ENCODE measurements around the gene KCNA5. TPM values are rescaled to one million over a fixed set of nuclear protein-coding genes. Genes with fewer than 3 reads are reported as not detected.

Gene KCNA5
- total RNA-seq, 1 experiment from 2014 or later = not detected

DNA sequence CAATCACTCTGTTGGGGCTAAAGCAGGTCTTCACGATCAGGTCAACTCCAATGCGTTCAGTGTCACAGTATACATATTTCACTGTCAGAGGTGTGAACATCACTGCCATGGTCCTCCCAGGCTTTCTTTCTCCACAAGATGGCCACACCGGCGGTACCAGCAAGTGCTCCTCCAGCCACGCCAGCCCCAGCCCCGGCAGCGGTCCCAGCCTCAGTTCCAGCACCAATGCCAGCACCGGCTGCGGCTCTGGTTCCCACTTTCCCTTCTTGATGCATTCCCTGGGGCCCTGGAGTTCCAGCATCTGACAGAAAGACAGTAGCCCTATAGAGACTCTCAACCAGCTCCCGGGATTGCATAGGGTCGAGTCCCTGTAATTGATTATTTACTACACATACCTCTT lies 10.9 kb upstream of the KCNA5 start:
- H3K9me2 ChIP-seq (replicated peaks; ENCODE audit: low read length) = no peaks in the 10 kb centered on the region
- H3K4me3 ChIP-seq (ENCODE audit: low read length) = no peak overlapping the region
- H3K27ac ChIP-seq (ENCODE audit: low read length) = no peak overlapping the region
- no peaks in the 10 kb centered on the region for H3K4me1 ChIP-seq (ENCODE audit: insufficient read depth, low read length)
- no peaks in the 10 kb centered on the region for H4K20me1 ChIP-seq (ENCODE audit: low read length)
- ChIA-PET POLR2A (ENCODE audit: unreplicated experiment) (no interaction called here), CTCF (no interaction called here)
- ATAC-seq (no peak), DNase-seq (no peak)
- no peaks in the 10 kb centered on the region for H3K36me3 ChIP-seq (ENCODE audit: low read depth, low read length)
- H3K27me3 ChIP-seq (ENCODE audit: low read length) = no peaks in the 10 kb centered on the region
- no TSS peak for BruUV-seq (replicated peaks)
- H2AFZ ChIP-seq (ENCODE audit: low read length) = no peak overlapping the region
- intact Hi-C loops (cut with micrococcal nuclease) = no loop called here
- no peaks in the 10 kb centered on the region for H3K9me3 ChIP-seq (ENCODE audit: low read length)
- H3K4me2 ChIP-seq (ENCODE audit: low read length) = no peak overlapping the region
- TF ChIP-seq, protein P1, sequence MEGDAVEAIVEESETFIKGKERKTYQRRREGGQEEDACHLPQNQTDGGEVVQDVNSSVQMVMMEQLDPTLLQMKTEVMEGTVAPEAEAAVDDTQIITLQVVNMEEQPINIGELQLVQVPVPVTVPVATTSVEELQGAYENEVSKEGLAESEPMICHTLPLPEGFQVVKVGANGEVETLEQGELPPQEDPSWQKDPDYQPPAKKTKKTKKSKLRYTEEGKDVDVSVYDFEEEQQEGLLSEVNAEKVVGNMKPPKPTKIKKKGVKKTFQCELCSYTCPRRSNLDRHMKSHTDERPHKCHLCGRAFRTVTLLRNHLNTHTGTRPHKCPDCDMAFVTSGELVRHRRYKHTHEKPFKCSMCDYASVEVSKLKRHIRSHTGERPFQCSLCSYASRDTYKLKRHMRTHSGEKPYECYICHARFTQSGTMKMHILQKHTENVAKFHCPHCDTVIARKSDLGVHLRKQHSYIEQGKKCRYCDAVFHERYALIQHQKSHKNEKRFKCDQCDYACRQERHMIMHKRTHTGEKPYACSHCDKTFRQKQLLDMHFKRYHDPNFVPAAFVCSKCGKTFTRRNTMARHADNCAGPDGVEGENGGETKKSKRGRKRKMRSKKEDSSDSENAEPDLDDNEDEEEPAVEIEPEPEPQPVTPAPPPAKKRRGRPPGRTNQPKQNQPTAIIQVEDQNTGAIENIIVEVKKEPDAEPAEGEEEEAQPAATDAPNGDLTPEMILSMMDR (conservative IDR thresholded peaks at IDR 0.05; ENCODE audit: low read depth, low read length) = no peak
- no peak for TF ChIP-seq EZH2phosphoT487 (IDR thresholded peaks at IDR 0.05; ENCODE audit: borderline replicate concordance, low read length)
- TF ChIP-seq EZH2 (IDR thresholded peaks at IDR 0.05; ENCODE audit: low read length, unreplicated experiment) = no peak
- H3F3A ChIP-seq (ENCODE audit: low read length, unreplicated experiment) = no peaks in the 10 kb centered on the region
- H3K79me2 ChIP-seq (ENCODE audit: low read length) = no peaks in the 10 kb centered on the region
- H3K9ac ChIP-seq (ENCODE audit: low read length) = no peak overlapping the region

DNA sequence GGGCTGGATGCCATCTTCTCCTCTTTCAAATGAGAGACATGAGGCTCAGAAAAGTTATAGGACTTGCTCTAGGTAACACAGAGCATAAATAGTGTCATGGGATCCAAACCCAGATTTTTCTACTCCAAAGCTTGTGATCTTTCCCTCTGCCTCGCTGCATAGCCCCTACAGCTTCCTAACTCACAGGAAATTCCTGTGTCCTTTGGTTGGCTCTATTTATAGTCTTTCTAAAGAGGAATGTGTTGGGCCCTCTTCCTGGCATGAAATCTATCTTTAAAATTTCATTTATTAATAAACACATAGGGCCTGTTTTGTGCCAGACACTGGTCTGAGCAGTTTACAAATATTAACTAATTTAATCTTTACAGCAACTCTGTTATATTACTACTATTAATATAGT lies 9.8 kb upstream of the KCNA5 start:
- Histone ChIP-seq H3F3A (ENCODE audit: low read length, unreplicated experiment) (no peaks in the 10 kb centered on the region), H3K4me2 (ENCODE audit: low read length) (no peak overlapping the region), H3K9me2 (replicated peaks; ENCODE audit: low read length) (no peaks in the 10 kb centered on the region), H3K36me3 (ENCODE audit: low read depth, low read length) (no peaks in the 10 kb centered on the region), H3K27ac (ENCODE audit: low read length) (no peak overlapping the region), H3K27me3 (ENCODE audit: low read length) (no peaks in the 10 kb centered on the region), H4K20me1 (ENCODE audit: low read length) (no peaks in the 10 kb centered on the region), H3K9me3 (ENCODE audit: low read length) (no peaks in the 10 kb centered on the region), H3K4me1 (ENCODE audit: insufficient read depth, low read length) (no peaks in the 10 kb centered on the region), H2AFZ (ENCODE audit: low read length) (no peak overlapping the region), H3K79me2 (ENCODE audit: low read length) (no peaks in the 10 kb centered on the region), H3K4me3 (ENCODE audit: low read length) (no peak overlapping the region), H3K9ac (ENCODE audit: low read length) (no peak overlapping the region)
- ChIA-PET POLR2A (ENCODE audit: unreplicated experiment) (no interaction called here), CTCF (no interaction called here)
- no peak for DNase-seq
- BruUV-seq (replicated peaks) = no TSS peak
- no peak for ATAC-seq
- intact Hi-C loops (cut with micrococcal nuclease) = no loop called here
- TF ChIP-seq EZH2 (IDR thresholded peaks at IDR 0.05; ENCODE audit: low read length, unreplicated experiment) (no peak), EZH2phosphoT487 (IDR thresholded peaks at IDR 0.05; ENCODE audit: borderline replicate concordance, low read length) (no peak)
- TF ChIP-seq, protein P1 (conservative IDR thresholded peaks at IDR 0.05; ENCODE audit: low read depth, low read length) = no peak

DNA sequence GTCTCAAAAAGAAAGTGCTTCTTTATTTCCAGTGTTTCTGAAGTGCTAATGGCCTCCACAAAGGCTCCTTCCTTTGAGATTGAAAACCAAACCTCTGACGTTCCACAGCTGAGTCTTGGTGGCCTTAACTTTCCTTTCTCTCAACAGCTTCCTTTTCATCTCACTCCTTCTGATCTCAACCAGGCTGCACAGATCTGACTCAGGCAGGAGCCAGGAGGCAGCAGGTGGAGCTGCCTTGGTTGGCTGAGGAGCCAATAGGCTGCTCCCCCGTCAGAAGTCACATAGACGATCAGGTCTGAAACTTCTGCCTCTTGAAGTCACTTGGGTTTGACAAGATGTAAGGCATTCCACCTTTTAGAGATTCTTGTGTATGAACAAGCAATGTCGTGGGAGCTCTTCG lies 9.1 kb upstream of the KCNA5 start:
- ATAC-seq (no peak), DNase-seq (no peak)
- H3K27ac ChIP-seq (ENCODE audit: low read length) = no peak overlapping the region
- ChIA-PET POLR2A (ENCODE audit: unreplicated experiment) (no interaction called here), CTCF (no interaction called here)
- no peak overlapping the region for H3K9ac ChIP-seq (ENCODE audit: low read length)
- H3K27me3 ChIP-seq (ENCODE audit: low read length) = no peaks in the 10 kb centered on the region
- H3K36me3 ChIP-seq (ENCODE audit: low read depth, low read length) = no peaks in the 10 kb centered on the region
- intact Hi-C loops (cut with micrococcal nuclease) = no loop called here
- H2AFZ ChIP-seq (ENCODE audit: low read length) = no peak overlapping the region
- H3K79me2 ChIP-seq (ENCODE audit: low read length) = no peaks in the 10 kb centered on the region
- no TSS peak for BruUV-seq (replicated peaks)
- no peaks in the 10 kb centered on the region for H3K9me3 ChIP-seq (ENCODE audit: low read length)
- no peaks in the 10 kb centered on the region for H3K9me2 ChIP-seq (replicated peaks; ENCODE audit: low read length)
- no peaks in the 10 kb centered on the region for H3K4me1 ChIP-seq (ENCODE audit: insufficient read depth, low read length)
- TF ChIP-seq, protein P1 (conservative IDR thresholded peaks at IDR 0.05; ENCODE audit: low read depth, low read length) = no peak
- TF ChIP-seq EZH2 (IDR thresholded peaks at IDR 0.05; ENCODE audit: low read length, unreplicated experiment) (no peak), EZH2phosphoT487 (IDR thresholded peaks at IDR 0.05; ENCODE audit: borderline replicate concordance, low read length) (no peak)
- H3F3A ChIP-seq (ENCODE audit: low read length, unreplicated experiment) = no peaks in the 10 kb centered on the region
- no peak overlapping the region for H3K4me2 ChIP-seq (ENCODE audit: low read length)
- H4K20me1 ChIP-seq (ENCODE audit: low read length) = no peaks in the 10 kb centered on the region
- no peak overlapping the region for H3K4me3 ChIP-seq (ENCODE audit: low read length)
